Measurements from ENCODE around the gene BST1. TPM values are rescaled to one million over a fixed set of nuclear protein-coding genes. Genes with fewer than 3 reads are reported as not detected.

BST1 gene
- polyA plus RNA-seq, 3 donors: 140 to 297 (median 266) TPM

DNA sequence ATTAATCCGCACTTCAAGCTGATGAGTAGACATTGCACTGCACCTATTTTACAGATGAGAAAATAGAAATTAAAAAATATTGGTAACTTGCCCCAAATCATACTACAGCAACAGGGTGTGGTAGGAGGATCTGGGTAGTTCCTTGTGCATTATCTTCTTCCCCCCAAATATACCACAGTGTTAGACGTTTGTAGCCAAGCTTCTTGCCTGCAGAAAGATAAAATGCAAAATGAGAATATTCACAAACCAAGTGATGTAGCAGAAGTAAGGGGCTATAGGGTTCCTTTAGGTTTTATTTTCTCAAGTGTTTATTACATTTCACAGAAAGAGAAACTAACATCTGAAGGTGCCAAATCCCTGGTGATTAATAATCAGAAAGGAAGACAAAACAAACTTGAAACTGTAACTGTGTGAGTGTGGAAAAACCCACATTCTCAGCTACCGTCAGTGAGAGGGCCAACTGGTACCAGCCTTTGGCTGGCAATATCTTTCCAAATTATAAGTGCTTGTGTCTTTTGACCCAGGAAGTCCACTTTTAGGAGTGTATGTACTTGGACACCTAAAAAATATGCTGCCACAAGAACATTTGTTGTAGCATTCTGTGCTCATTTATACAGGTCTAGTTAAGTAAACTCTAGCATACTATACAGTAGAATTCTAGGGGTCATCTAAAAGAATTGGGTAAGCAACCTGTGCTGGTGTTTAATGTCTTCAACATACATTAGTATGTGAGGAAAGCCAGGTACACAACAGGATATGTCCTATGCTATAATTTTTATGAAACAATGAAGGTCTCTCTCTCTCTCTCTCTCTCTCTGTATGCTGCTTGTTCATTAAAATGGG is 68.6 kb downstream of the BST1 start:
- peaks cover 0 to 8% of the 10 kb centered on the region in 2 donors for H3K36me3 ChIP-seq (replicated peaks in 1 of 2; ENCODE audit: control insufficient read depth in 1 of 2, insufficient read depth in 2 of 2, low read length in 2 of 2)
- DNase-seq: no peak
- H2AFZ ChIP-seq (ENCODE audit: insufficient read depth, low read depth, low read length, poor library complexity, severe bottlenecking): no peak overlapping the region
- H3K4me3 Mint-ChIP-seq: no peak overlapping the region
- TF ChIP-seq, protein P1, sequence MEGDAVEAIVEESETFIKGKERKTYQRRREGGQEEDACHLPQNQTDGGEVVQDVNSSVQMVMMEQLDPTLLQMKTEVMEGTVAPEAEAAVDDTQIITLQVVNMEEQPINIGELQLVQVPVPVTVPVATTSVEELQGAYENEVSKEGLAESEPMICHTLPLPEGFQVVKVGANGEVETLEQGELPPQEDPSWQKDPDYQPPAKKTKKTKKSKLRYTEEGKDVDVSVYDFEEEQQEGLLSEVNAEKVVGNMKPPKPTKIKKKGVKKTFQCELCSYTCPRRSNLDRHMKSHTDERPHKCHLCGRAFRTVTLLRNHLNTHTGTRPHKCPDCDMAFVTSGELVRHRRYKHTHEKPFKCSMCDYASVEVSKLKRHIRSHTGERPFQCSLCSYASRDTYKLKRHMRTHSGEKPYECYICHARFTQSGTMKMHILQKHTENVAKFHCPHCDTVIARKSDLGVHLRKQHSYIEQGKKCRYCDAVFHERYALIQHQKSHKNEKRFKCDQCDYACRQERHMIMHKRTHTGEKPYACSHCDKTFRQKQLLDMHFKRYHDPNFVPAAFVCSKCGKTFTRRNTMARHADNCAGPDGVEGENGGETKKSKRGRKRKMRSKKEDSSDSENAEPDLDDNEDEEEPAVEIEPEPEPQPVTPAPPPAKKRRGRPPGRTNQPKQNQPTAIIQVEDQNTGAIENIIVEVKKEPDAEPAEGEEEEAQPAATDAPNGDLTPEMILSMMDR (IDR thresholded peaks at IDR 0.05): no peak
- H3K4me2 ChIP-seq (replicated peaks; ENCODE audit: extremely low read depth, low read length, poor library complexity, severe bottlenecking): no peak overlapping the region
- WGBS (ENCODE audit: insufficient coverage): no CpG with 5 or more reads among the region's 3 CpGs
- no peak overlapping the region for H3K27ac ChIP-seq (ENCODE audit: low read depth in 1 of 2, low read length in 2 of 2)
- H3K79me2 ChIP-seq (ENCODE audit: insufficient read depth, low read length): no peaks in the 10 kb centered on the region
- H3K9ac ChIP-seq (ENCODE audit: insufficient read depth, low read length, poor library complexity, severe bottlenecking): no peak overlapping the region
- H3K27me3 ChIP-seq (ENCODE audit: control insufficient read depth in 2 of 2, insufficient read depth in 2 of 2, low read length in 2 of 2): no peaks in the 10 kb centered on the region
- peaks cover 0 to 7% (median 6%) of the 10 kb centered on the region in 3 donors for H3K27me3 Mint-ChIP-seq (ENCODE audit: low read depth in 3 of 3)
- peak overlapping the region in 1 of 7 donors; percentile 44 for H3K27ac Mint-ChIP-seq
- intact Hi-C loops (cut with micrococcal nuclease): no loop called here
- H3K4me3 ChIP-seq (replicated peaks in 1 of 3; ENCODE audit: low read depth in 2 of 3, low read length in 3 of 3): no peak overlapping the region
- peaks cover 0 to 4% (median 1%) of the 10 kb centered on the region in 7 donors for H3K9me3 Mint-ChIP-seq
- no peaks in the 10 kb centered on the region for H3K9me3 ChIP-seq (replicated peaks in 1 of 2; ENCODE audit: control insufficient read depth in 1 of 2, insufficient read depth in 1 of 2, low read length in 2 of 2)
- peaks cover 20 to 26% of the 10 kb centered on the region in 2 donors for H3K36me3 Mint-ChIP-seq
- H3K4me1 Mint-ChIP-seq: peaks cover 15% of the 10 kb centered on the region
- H3K4me1 ChIP-seq (ENCODE audit: control insufficient read depth in 1 of 2, insufficient read depth in 2 of 2, low read length in 2 of 2): peaks cover under 1 to 10% of the 10 kb centered on the region in 2 donors
- H4K20me1 ChIP-seq (ENCODE audit: insufficient read depth, low read length): no peaks in the 10 kb centered on the region

DNA sequence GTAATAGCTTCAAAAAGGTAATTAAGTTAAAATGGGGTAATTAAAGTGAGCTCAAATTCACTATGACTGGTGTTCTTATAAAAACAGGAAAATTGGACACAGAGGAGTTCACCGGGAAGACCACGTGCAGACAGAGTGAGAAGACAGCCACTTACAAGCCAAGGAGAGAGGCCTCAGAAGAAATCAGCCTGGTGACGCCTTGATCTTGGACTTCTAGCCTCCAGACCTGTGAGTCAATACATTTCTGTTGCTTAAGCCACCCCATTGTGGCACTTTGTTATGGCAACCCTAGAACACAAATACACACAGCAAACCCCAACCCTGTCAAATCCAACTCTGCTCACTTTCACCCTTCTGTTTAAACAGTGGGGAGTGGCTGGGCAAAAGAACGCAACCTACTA is 71.2 kb downstream of the BST1 start:
- H3K4me1 Mint-ChIP-seq: peaks cover 25% of the 10 kb centered on the region
- TF ChIP-seq, protein P1 (IDR thresholded peaks at IDR 0.05): no peak
- peaks cover 0 to 1% (median 0%) of the 10 kb centered on the region in 7 donors for H3K9me3 Mint-ChIP-seq
- H3K4me1 ChIP-seq (ENCODE audit: control insufficient read depth in 1 of 2, insufficient read depth in 2 of 2, low read length in 2 of 2): peaks cover 5 to 22% of the 10 kb centered on the region in 2 donors
- no peaks in the 10 kb centered on the region for H3K79me2 ChIP-seq (ENCODE audit: insufficient read depth, low read length)
- peak in 2 of 3 donors; percentile 30 to 46 for DNase-seq
- peaks cover 0 to 8% of the 10 kb centered on the region in 2 donors for H3K36me3 ChIP-seq (replicated peaks in 1 of 2; ENCODE audit: control insufficient read depth in 1 of 2, insufficient read depth in 2 of 2, low read length in 2 of 2)
- no peak overlapping the region for H2AFZ ChIP-seq (ENCODE audit: insufficient read depth, low read depth, low read length, poor library complexity, severe bottlenecking)
- H3K27me3 Mint-ChIP-seq (ENCODE audit: low read depth in 3 of 3): peaks cover 8 to 19% (median 12%) of the 10 kb centered on the region in 3 donors
- peaks cover 15 to 26% of the 10 kb centered on the region in 2 donors for H3K36me3 Mint-ChIP-seq
- H3K9ac ChIP-seq (ENCODE audit: insufficient read depth, low read length, poor library complexity, severe bottlenecking): no peak overlapping the region
- H3K27ac Mint-ChIP-seq: peak overlapping the region in 4 of 7 donors; percentile 9 to 64 (median 59)
- H3K27ac ChIP-seq (ENCODE audit: low read depth in 1 of 2, low read length in 2 of 2): no peak overlapping the region
- H3K27me3 ChIP-seq (ENCODE audit: control insufficient read depth in 2 of 2, insufficient read depth in 2 of 2, low read length in 2 of 2): no peaks in the 10 kb centered on the region
- H4K20me1 ChIP-seq (ENCODE audit: insufficient read depth, low read length): no peaks in the 10 kb centered on the region
- intact Hi-C loops (cut with micrococcal nuclease): no loop called here
- 93% methylated on average over 4 of the region's 4 CpGs for WGBS (ENCODE audit: insufficient coverage)
- no peaks in the 10 kb centered on the region for H3K9me3 ChIP-seq (replicated peaks in 1 of 2; ENCODE audit: control insufficient read depth in 1 of 2, insufficient read depth in 1 of 2, low read length in 2 of 2)
- H3K4me3 ChIP-seq (replicated peaks in 1 of 3; ENCODE audit: low read depth in 2 of 3, low read length in 3 of 3): no peak overlapping the region
- no peak overlapping the region for H3K4me3 Mint-ChIP-seq
- no peak overlapping the region for H3K4me2 ChIP-seq (replicated peaks; ENCODE audit: extremely low read depth, low read length, poor library complexity, severe bottlenecking)
